ENCODE results near the gene FSTL5.

Gene FSTL5

DNA sequence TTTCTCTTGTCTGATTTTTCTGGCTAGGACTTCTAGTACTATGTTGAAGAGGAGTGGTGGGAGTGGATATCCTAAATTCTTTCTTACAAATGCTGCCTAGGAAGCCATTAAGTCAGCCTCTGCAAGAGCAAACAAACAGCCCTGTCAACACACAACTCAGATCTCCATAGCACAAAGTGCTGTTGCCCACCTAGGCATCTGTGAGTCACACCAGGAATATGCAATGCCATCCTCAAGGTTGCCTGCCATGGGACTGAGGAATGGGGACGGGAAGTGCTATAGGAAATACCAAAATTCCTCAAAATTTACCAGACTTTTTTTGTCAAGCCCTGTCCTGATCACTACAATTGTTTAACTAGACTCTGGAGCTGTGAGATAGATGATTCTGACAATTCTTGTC, 466.9 kb downstream of the FSTL5 start:
- no peak overlapping the region for H3K4me3 ChIP-seq (ENCODE audit: low read depth, low read length)
- TF ChIP-seq, protein P1, sequence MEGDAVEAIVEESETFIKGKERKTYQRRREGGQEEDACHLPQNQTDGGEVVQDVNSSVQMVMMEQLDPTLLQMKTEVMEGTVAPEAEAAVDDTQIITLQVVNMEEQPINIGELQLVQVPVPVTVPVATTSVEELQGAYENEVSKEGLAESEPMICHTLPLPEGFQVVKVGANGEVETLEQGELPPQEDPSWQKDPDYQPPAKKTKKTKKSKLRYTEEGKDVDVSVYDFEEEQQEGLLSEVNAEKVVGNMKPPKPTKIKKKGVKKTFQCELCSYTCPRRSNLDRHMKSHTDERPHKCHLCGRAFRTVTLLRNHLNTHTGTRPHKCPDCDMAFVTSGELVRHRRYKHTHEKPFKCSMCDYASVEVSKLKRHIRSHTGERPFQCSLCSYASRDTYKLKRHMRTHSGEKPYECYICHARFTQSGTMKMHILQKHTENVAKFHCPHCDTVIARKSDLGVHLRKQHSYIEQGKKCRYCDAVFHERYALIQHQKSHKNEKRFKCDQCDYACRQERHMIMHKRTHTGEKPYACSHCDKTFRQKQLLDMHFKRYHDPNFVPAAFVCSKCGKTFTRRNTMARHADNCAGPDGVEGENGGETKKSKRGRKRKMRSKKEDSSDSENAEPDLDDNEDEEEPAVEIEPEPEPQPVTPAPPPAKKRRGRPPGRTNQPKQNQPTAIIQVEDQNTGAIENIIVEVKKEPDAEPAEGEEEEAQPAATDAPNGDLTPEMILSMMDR (IDR thresholded peaks at IDR 0.05; ENCODE audit: low read depth, low read length): no peak

DNA sequence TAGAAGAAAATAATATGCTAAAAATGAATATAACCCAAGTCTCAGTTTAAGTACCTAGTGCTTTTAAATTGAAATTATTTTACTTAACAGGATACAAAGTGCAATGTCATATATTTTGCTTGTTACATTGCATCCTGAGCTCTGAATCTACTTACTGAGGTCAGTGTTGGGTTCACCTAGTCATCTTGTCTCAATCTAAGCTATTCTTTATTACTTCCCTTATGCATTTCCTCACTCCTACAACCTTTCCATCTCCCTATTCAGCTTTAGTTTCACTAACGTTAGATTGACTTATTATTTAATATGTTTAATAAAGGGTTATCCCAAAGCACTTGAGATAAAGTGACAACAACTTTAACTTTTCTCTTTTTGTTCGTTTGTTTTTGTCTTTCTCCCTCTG, 483.7 kb downstream of the FSTL5 start:
- TF ChIP-seq, protein P1 (IDR thresholded peaks at IDR 0.05; ENCODE audit: low read depth, low read length): no peak
- no peak overlapping the region for H3K4me3 ChIP-seq (ENCODE audit: low read depth, low read length)

DNA sequence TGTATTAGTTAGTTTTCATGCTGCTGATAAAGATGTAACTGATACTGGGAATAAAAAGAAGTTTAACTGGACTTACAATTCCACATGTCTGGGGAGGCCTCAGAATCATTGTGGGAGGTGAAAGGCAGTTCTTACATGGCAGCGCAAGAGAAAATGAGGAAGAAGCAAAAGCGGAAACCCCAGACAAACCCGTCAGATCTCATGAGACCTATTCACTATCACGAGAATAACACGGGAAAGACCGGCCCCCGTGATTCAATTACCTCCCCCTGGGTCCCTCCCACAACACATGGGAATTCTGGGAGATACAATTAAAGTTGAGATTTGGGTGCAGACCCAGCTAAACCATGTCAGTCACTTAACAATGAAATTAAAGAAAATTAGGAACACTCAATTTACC, 499.1 kb downstream of the FSTL5 start:
- no peak overlapping the region for H3K4me3 ChIP-seq (ENCODE audit: low read depth, low read length)
- TF ChIP-seq, protein P1 (IDR thresholded peaks at IDR 0.05; ENCODE audit: low read depth, low read length): no peak

DNA sequence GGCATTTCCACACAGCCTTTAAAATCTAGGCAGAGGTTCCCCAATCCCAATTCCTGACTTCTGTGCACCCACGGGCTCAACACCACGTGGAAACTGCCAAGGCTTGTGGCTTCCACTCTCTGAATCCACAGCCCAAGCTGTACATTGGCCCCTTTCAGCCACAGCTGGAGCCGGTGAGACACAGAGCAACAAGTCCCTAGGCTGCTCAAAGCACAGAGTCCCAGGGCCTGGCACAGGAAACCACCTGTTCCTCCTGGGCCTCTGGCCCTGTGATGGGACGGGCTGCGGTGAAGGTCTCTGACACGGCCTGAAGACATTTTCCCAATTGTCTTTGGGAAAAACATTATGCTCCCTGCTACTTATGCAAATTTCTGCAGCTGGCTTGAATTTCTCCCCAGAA, 500.0 kb downstream of the FSTL5 start:
- TF ChIP-seq, protein P1 (IDR thresholded peaks at IDR 0.05; ENCODE audit: low read depth, low read length): no peak

DNA sequence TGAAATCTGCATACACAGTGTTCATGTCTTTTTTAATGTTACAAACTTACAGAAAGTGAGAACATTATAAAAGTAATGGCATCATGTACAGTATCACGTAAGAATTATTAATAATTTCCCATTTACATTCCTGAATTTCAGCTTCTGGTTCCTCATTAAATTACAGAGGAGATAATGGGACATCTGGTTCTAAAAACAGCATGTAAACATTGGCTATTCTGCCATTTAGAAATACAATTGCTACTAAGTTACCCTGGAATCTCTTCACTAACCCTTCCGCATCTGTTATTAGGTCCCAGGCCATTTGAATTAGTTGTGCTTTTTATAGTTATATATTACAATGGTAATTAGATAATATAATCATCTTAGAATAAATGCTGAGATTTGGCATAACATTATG, 505.1 kb downstream of the FSTL5 start:
- TF ChIP-seq, protein P1 (IDR thresholded peaks at IDR 0.05; ENCODE audit: low read depth, low read length): no peak
- no peak overlapping the region for H3K4me3 ChIP-seq (ENCODE audit: low read depth, low read length)

More for the DNA sequence above, 500.0 kb downstream of the FSTL5 start:
- H3K4me3 ChIP-seq (ENCODE audit: low read depth, low read length): no peak overlapping the region

DNA sequence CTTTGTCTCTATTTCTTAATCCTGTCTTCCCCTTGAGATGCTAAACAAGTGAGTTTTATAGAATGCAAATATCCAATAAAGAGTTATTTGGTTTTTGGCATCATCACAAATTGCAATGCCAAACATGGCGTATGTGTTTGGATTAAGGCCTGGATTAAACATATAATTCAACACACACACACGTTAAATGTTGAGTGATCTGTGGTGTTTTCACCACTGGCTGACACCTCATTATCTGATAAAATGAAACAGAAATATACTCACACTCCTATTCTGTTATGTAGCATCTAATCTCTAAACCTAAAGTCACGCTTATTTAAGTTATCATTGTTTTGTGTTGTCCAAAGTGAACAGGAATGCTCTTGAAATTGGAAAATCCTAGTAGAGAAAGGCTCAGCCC, 506.2 kb downstream of the FSTL5 start:
- no peak overlapping the region for H3K4me3 ChIP-seq (ENCODE audit: low read depth, low read length)
- TF ChIP-seq, protein P1 (IDR thresholded peaks at IDR 0.05; ENCODE audit: low read depth, low read length): no peak

DNA sequence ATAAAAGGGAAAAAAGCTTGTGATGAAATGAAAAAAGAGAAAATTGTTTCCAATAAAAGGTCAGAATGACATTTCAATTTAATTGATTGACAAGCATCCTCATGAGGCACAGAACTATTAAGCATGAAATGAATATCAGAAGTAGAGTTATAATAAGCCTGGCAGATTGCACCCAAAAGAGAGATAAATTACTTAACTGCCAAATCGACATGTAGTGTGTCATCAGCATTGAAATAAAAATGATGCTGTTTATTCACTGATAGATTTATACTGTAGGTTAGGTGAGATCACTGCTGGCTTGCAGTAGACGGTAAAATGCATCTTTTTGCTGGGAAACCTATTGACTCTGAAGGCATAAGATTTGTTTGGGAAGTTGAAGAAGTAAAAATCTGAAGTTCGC, 507.2 kb downstream of the FSTL5 start:
- no peak overlapping the region for H3K4me3 ChIP-seq (ENCODE audit: low read depth, low read length)
- TF ChIP-seq, protein P1 (IDR thresholded peaks at IDR 0.05; ENCODE audit: low read depth, low read length): no peak

Measured in WI38 (cell line).